Activated T-cell treated with anti-CD3 and anti-CD28 coated beads, Interleukin-2, amount 50 U/mL, for 48 hours (primary cell): ENCODE results near the gene POLE2.
"Not testable (repeated sequence)": the region's sequence is repeated elsewhere in the genome, so short reads cannot be mapped to it uniquely, and the experiment has no call there.

Source experiments
- DNase-seq, 2 experiments: peaks; one replicate each; pipeline ENCODE4 v3.0.0-alpha.2; 2020

The POLE2 gene

GRCh38 chr14:49657500-49657899 is 30.5 kb downstream of the POLE2 start:
- DNase-seq, result not testable (repeated sequence)

- DNase-seq, result no peak
Observed at GRCh38 chr14:49654511-49654910, 33.5 kb downstream of the POLE2 start.

GRCh38 chr14:49653508-49653907 is 34.5 kb downstream of the POLE2 start:
- DNase-seq, result no peak

GRCh38 chr14:49642163-49642562 is 45.9 kb downstream of the POLE2 start:
- DNase-seq, result no peak

GRCh38 chr14:49641697-49642129 is 46.3 kb downstream of the POLE2 start:
- no peak for DNase-seq

- no peak for DNase-seq
Observed at GRCh38 chr14:49640540-49641417, 47.2 kb downstream of the POLE2 start.

- DNase-seq, result no peak
Observed at GRCh38 chr14:49637534-49638078, 50.4 kb downstream of the POLE2 start.

GRCh38 chr14:49636866-49637265 is 51.1 kb downstream of the POLE2 start:
- DNase-seq, result no peak

GRCh38 chr14:49634547-49635334 is 53.3 kb downstream of the POLE2 start, which contains the start of gene DNAAF2:
Gene DNAAF2 (minus strand): TSS chr14:49635244. CDS start chr14:49635149, 95 bp downstream.
- peak; percentile 72 to 78 for DNase-seq

- peak; percentile 93 to 95 for DNase-seq
Observed at GRCh38 chr14:49633640-49634546, 54.1 kb downstream of the POLE2 start.

- peak in 1 of 2 experiments; percentile 18 for DNase-seq
Observed at GRCh38 chr14:49623941-49624839, 63.8 kb downstream of the POLE2 start.

GRCh38 chr14:49623387-49623786 is 64.6 kb downstream of the POLE2 start:
- DNase-seq, result no peak

- DNase-seq, result peak in 1 of 2 experiments; percentile 13
Observed at GRCh38 chr14:49622022-49622607, 65.9 kb downstream of the POLE2 start.

- peak; percentile 73 to 77 for DNase-seq
Observed at GRCh38 chr14:49621114-49621881, 66.7 kb downstream of the POLE2 start.

- peak; percentile 95 to 98 for DNase-seq
Observed at GRCh38 chr14:49620182-49621113, 67.6 kb downstream of the POLE2 start, which contains the start of the genes MGAT2 and RPL36AL. Gene MGAT2 (plus strand): TSS chr14:49620799. CDS start chr14:49621269, 470 bp downstream. Gene RPL36AL (minus strand): TSS chr14:49620626. CDS start chr14:49619104, 1,522 bp downstream.

- no peak for DNase-seq
Observed at GRCh38 chr14:49619730-49620129, 68.3 kb downstream of the POLE2 start.

- peak; percentile 20 to 25 for DNase-seq
Observed at GRCh38 chr14:49619273-49619672, 68.7 kb downstream of the POLE2 start.

- peak in 1 of 2 experiments; percentile 14 for DNase-seq
Observed at GRCh38 chr14:49617852-49618519, 70.0 kb downstream of the POLE2 start.
